SH-SY5Y (cell line): Measurements from ENCODE around the gene EFEMP2.

Experiments used
- GATA2 ChIP-seq: IDR thresholded peaks from 2 replicates; pipeline ENCODE4 v1.6.1; 2011; ENCODE audit warnings: mild to moderate bottlenecking, low read depth, low read length
- GATA3 ChIP-seq: IDR thresholded peaks from 2 replicates; pipeline ENCODE4 v1.6.1; 2011; ENCODE audit warnings: low read depth, mild to moderate bottlenecking, low read length, moderate library complexity

Gene EFEMP2

GRCh38 chr11:65872586-65873317 is at the start of gene EFEMP2:
EFEMP2 (minus strand) TSS chr11:65872800; CDS start chr11:65872354, 446 bp downstream.
- TF ChIP-seq GATA3 (no peak), GATA2 (no peak)

GRCh38 chr11:65921876-65922275 is 49.3 kb upstream of the EFEMP2 start:
- TF ChIP-seq GATA2 (no peak), GATA3 (no peak)

DNA sequence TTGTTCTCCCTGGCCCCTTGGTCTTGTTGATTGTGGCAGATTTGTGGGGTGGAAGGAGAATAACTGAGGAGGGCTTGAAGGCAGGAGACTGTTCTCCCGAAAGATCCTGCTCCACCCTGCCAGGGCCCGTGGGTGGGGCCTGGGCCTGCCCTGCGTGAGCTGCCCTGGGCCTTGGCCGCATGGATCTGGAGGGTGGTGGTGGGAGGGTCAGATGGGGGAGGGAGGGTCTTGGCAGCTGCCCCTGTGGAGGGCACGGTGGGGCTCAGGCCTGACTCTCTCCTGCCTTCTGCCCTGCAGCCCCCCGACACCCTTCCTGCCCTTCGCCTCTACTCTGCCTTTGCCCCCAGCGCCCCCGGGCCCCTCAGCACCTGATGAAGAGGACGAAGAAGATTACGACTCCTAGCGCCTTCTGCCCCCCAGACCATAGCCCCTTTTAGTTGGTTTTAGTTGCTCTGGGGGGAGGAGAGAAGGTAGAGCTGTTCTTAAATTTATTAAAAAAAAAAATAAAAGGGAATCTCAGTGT is 48.5 kb upstream of the EFEMP2 start:
- TF ChIP-seq GATA2 (no peak), GATA3 (no peak)

GRCh38 chr11:65920372-65920802 is 47.8 kb upstream of the EFEMP2 start:
- TF ChIP-seq GATA2: no peak
- no peak for TF ChIP-seq GATA3

GRCh38 chr11:65919573-65920371 is 47.2 kb upstream of the EFEMP2 start:
- no peak for TF ChIP-seq GATA3
- no peak for TF ChIP-seq GATA2

DNA sequence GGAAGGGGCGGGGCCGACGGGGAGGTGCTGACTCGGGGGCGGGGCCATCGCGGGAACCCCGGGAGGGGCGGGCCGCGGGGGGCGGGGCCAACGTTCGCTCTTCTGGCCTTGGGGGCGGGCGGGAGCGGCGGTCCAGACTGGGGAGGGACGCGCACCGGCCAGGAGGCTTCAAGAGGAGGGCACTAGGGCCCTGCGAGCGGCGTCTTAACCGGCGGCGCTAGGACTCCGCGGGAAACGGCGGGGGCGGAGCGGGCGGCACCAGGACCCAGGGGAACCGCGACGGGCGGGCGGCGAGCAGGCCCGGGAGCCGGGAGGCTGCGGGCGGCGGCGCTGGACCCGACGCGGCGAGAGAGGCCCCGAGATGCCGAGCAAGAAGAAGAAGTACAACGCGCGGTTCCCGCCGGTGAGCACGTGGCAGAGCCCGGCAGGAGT is 46.6 kb upstream of the EFEMP2 start, which contains the start of gene DRAP1:
Gene DRAP1 (plus strand): TSS at position 286 of the 432 bp plus-strand sequence. CDS start 76 bp downstream, at position 362.
- TF ChIP-seq GATA3: no peak
- TF ChIP-seq GATA2: no peak

GRCh38 chr11:65918211-65919140 is 45.9 kb upstream of the EFEMP2 start, which contains the start of gene C11orf68:
C11orf68 (minus strand) TSS chr11:65919062; CDS start chr11:65919031, 31 bp downstream.
- TF ChIP-seq GATA2 (no peak), GATA3 (no peak)

DNA sequence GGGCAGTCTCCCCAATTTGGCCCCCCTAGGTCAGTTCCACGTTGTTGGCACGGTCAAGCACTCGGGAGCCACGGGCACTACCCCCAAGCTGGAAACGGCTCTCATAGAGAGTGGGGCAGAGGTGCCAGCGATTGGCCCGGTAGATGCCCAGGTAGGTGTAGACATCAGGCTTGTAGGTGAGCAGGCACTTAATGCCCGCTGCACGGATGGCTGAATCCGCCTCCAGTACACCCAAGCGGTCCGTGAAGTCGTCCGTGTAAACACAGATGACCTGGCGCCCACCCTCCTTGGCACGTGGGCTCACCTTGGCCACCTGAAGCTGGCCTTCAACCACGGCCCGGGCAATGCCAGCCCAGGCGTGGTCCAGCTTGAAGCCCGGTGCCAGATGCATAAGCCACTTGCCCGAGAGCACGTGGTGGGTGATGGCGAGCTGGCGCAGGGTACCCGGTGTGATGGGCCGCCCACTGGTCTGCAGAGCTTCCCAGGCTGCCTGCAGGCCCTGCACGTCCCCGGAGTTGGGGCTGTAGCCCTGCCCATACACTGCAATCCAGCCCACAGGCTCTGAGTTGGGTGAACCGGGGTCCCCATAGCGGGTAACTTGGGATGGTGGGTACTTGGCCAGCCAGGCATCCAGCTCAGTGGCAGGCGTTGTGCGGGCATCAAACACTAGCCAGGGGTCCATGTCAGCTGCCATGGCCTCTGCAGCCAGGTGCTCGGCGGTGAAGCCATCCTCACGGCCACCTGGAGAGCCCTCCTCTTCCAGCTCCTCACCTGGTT is 45.0 kb upstream of the EFEMP2 start:
- TF ChIP-seq GATA3: no peak
- TF ChIP-seq GATA2: no peak

- TF ChIP-seq GATA3 (no peak), GATA2 (no peak)
These were observed 44.5 kb upstream of the EFEMP2 start for GRCh38 chr11:65917077-65917433.

DNA sequence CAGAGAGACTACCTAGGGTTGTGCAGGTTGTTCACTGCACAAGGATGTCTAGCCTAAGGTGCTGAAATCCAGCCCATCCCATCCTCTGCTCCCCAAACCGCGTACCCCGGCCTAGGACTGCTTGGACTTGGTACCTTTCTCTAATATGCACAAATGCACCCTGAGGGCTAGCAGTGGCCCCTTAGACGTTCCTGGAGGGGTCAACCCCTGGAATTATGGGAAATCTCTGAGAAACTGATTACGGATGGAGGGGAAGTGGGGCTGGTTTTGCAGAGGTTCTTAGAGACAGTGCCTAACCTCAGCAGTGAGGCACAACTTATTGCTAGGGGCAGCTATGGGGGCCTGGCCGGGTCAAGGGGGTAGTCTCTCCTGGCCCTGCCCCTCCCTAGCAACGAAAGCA is 43.8 kb upstream of the EFEMP2 start:
- TF ChIP-seq GATA2 (no peak), GATA3 (no peak)

DNA sequence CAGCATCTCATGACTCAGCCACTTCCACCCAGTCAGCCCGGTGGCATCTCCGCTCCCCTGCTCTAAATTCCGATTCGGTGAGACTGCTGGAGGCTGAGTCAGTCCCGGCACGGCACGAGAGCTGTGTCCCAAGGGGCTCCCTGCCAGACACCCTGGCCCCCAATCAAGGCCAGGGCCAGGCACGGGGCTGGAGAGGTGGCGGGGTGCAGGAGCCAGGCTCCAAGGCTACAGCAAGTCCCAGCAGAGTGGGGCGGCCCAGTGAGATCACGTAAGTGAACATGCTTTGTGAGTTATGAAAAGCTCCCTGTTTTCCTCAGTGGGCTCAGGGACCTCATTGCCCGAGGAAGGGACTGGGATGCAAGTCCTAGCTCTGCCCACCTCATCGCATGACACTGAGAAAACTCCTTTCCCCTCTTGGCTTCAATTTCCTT is 43.2 kb upstream of the EFEMP2 start:
- TF ChIP-seq GATA2 (no peak), GATA3 (no peak)

GRCh38 chr11:65915101-65915820 is 42.7 kb upstream of the EFEMP2 start:
- TF ChIP-seq GATA2: no peak
- no peak for TF ChIP-seq GATA3
